Endothelial cell (in vitro differentiated cells): ENCODE results near the gene SMIM41. TPM values are rescaled to one million over a fixed set of nuclear protein-coding genes. Genes with fewer than 3 reads are reported as not detected.
A peak's percentile ranks its signal among the peaks of the same experiment; 100 is the strongest.

Experiments
- DNase-seq: peaks from one replicate; pipeline ENCODE4 v3.0.0; 2021; ENCODE audit warnings: low spot score
- H3K27ac Mint-ChIP-seq: one replicate; pipeline ENCODE4 v1.8.0; 2021; ENCODE audit warnings: mixed read lengths, inconsistent platforms; ENCODE audit not compliant: unreplicated experiment
- H3K27me3 Mint-ChIP-seq: one replicate; pipeline ENCODE4 v1.8.0; 2021; ENCODE audit warnings: mild to moderate bottlenecking, moderate library complexity, mixed read lengths, inconsistent platforms; ENCODE audit not compliant: unreplicated experiment
- H3K36me3 Mint-ChIP-seq: one replicate; pipeline ENCODE4 v1.8.0; 2021; ENCODE audit warnings: mild to moderate bottlenecking, low read depth, mixed read lengths, inconsistent platforms; ENCODE audit not compliant: unreplicated experiment
- H3K4me1 Mint-ChIP-seq: one replicate; pipeline ENCODE4 v1.8.0; 2021; ENCODE audit warnings: mild to moderate bottlenecking, mixed read lengths, inconsistent platforms; ENCODE audit not compliant: unreplicated experiment
- H3K4me3 Mint-ChIP-seq: one replicate; pipeline ENCODE4 v1.8.0; 2021; ENCODE audit warnings: mild to moderate bottlenecking, mixed read lengths, inconsistent platforms; ENCODE audit not compliant: unreplicated experiment
- H3K9me3 Mint-ChIP-seq: one replicate; pipeline ENCODE4 v1.8.0; 2021; ENCODE audit warnings: mixed read lengths, inconsistent platforms; ENCODE audit not compliant: unreplicated experiment
- total RNA-seq: library from RNA; stranded (reverse); fragmentation: NEBNext Ultra II Directional; extraction: Animal tissue kit (Norgen Biotek cat#: 25700); gene quantifications from one replicate; pipeline ENCODE4 v1.2.1, GENCODE V29; 2021; ENCODE audit not compliant: unreplicated experiment
- TF ChIP-seq, protein P1 (sequence below): fragments of 200-600 bp; sonication (generic); IDR thresholded peaks from one replicate; pipeline ENCODE4 v1.5.0; 2021; ENCODE audit warnings: antibody characterized with exemption; ENCODE audit not compliant: unreplicated experiment

The SMIM41 gene
- total RNA-seq, 1 donor from 2014 or later = not detected

DNA sequence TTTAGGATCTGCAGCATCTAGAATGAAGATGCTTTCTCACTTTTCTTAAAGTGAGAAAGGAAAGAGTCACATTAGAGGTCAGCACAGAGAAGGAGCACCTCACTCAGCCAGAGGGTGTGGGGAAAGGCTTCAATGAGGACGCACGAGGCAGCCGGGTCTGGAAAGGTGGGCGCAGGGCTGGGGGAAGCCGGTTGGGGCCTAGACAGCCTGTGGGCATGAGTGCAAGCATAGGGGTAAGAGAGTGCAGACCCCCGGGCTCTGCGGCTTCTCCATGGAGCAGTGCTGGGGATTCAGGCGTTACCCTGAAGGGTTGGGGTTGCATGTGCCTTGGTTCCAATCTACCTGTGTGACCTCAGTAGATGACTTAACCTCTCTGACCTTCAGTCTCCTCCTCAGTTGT, 62.4 kb downstream of the SMIM41 start:
- H3K36me3 Mint-ChIP-seq = peaks cover 4% of the 10 kb centered on the region
- H3K4me1 Mint-ChIP-seq = peaks cover 15% of the 10 kb centered on the region
- H3K9me3 Mint-ChIP-seq = no peaks in the 10 kb centered on the region
- TF ChIP-seq, protein P1, sequence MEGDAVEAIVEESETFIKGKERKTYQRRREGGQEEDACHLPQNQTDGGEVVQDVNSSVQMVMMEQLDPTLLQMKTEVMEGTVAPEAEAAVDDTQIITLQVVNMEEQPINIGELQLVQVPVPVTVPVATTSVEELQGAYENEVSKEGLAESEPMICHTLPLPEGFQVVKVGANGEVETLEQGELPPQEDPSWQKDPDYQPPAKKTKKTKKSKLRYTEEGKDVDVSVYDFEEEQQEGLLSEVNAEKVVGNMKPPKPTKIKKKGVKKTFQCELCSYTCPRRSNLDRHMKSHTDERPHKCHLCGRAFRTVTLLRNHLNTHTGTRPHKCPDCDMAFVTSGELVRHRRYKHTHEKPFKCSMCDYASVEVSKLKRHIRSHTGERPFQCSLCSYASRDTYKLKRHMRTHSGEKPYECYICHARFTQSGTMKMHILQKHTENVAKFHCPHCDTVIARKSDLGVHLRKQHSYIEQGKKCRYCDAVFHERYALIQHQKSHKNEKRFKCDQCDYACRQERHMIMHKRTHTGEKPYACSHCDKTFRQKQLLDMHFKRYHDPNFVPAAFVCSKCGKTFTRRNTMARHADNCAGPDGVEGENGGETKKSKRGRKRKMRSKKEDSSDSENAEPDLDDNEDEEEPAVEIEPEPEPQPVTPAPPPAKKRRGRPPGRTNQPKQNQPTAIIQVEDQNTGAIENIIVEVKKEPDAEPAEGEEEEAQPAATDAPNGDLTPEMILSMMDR = no peak
- H3K4me3 Mint-ChIP-seq = no peak overlapping the region
- H3K27me3 Mint-ChIP-seq = peaks cover 6% of the 10 kb centered on the region
- DNase-seq = no peak
- no peak overlapping the region for H3K27ac Mint-ChIP-seq

DNA sequence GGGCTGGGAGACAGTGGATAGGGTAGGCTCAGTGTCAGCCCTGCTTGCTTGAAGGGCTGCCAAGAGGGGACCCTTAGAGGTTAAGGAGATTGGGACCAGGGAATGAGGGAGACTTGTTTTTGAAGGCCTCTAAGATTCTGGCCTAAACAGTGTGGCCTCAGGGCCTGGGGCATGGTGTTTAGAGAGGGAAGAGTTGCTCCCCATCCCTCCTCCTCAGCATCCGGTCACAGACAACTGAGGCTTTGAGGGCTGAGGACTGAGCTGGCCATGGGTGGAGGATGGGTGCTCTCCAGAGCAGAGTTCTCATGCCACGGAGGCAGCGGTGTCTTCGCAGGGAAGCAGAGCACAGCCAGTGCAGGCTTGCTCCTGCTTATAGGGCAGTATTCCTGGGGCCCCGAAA, 62.9 kb downstream of the SMIM41 start:
- H3K36me3 Mint-ChIP-seq = peaks cover 3% of the 10 kb centered on the region
- TF ChIP-seq, protein P1 = no peak
- H3K4me1 Mint-ChIP-seq = peaks cover 15% of the 10 kb centered on the region
- no peak overlapping the region for H3K27ac Mint-ChIP-seq
- no peak overlapping the region for H3K4me3 Mint-ChIP-seq
- H3K9me3 Mint-ChIP-seq = no peaks in the 10 kb centered on the region
- H3K27me3 Mint-ChIP-seq = peaks cover 6% of the 10 kb centered on the region
- no peak for DNase-seq

DNA sequence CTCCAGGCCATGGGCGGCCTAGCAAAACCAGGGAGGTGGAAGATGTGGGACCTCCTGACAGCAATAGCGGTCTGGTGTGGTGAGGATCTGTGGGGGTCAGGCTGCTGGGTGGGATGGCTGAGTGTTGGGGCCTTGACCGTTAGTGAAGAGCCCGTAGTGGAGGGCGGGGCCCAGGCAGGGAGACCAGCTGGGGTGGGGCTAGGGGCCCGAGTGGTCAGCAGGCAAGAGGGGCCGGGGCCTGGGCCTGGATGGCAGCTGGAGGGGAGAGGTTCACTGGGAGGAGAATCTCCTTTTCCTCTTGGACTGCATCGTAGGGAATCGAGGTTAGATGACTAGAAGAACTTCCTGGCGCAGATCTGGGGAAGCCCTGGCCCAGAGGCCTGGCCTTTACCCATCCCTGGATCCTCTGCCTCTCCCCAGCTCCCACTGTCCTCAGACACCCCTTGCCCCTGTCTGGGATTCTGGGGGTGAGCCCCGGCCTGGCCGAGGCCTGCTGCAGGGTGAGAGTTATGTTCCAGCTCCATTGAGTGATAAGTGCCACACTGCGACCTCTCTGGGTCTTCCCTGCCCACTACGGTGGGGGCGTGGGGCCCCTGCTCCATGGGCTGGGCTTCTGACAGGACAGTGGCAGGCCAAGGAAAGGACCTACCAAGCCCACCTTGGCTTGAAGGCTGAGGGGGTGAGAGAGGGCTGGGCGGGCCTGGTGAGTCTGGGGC, 65.2 kb downstream of the SMIM41 start:
- TF ChIP-seq, protein P1 = no peak
- DNase-seq = no peak
- peaks cover 17% of the 10 kb centered on the region for H3K4me1 Mint-ChIP-seq
- no peaks in the 10 kb centered on the region for H3K9me3 Mint-ChIP-seq
- H3K36me3 Mint-ChIP-seq = peaks cover 3% of the 10 kb centered on the region
- peaks cover 3% of the 10 kb centered on the region for H3K27me3 Mint-ChIP-seq
- H3K27ac Mint-ChIP-seq = no peak overlapping the region
- H3K4me3 Mint-ChIP-seq = no peak overlapping the region

DNA sequence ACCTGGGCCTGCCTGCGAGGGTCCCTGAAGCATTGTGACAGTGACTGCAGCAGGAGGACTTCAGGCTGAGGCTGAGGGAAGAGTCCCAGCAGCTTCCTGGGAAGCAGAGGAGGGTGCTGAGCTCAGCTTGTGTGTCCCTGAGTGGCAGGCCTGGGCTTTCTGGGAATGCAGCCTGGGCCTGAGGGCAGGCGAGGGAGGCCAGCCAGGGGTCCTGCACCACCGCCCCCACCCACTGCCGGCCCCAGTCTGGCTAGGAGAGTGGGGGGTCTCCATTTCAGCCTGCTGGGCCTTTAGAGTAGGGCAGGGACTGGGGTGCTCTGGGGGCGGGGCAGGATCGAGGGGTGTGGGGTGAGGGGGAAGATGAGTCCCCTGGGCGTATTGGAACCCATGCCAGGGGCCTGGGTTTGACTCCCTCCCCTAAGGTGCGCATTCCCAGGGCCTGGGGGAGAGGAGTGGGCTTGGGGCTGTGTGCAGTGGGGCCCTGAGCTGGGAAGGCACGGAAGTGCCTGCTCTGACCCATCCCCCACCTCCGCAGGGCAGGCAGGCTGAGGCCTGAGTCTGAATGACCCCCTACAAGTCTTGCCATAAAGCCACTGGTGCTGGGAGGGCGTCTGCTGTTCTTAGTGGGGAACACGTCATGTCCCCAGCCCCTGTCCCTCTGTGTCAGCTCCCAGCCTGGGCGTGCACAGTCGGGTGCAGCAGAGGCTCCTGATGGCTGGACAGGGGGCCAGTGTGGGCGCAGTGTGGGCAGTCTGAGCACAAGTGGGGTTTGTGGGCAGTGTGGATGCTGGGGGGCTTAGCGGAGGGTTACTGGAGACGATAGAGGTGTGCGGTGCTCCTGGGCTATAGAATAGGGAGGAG, 66.0 kb downstream of the SMIM41 start:
- Mint-ChIP-seq H3K4me3 (no peak overlapping the region), H3K9me3 (no peaks in the 10 kb centered on the region), H3K27me3 (peaks cover 3% of the 10 kb centered on the region), H3K27ac (peak overlapping the region; percentile 44), H3K36me3 (peaks cover 3% of the 10 kb centered on the region), H3K4me1 (peaks cover 21% of the 10 kb centered on the region)
- no peak for DNase-seq
- TF ChIP-seq, protein P1 = no peak
